Stimulated activated naive CD8-positive, alpha-beta T cell treated with anti-CD3 and anti-CD28 coated beads, Interleukin-15, Interleukin-2, amounts not matched to agents 100 ng/mL and 50 ng/mL, for 24 hours (primary cell): ENCODE results near the gene ST3GAL4.
A peak's percentile ranks its signal among the peaks of the same experiment; 100 is the strongest.

Experiments used
- H3K27ac Mint-ChIP-seq: one replicate; pipeline ENCODE4 v1.8.0; 2021; ENCODE audit warnings: mild to moderate bottlenecking, mixed read lengths
- H3K27me3 Mint-ChIP-seq: one replicate; pipeline ENCODE4 v1.8.0; 2021; ENCODE audit warnings: mixed read lengths
- H3K36me3 Mint-ChIP-seq: one replicate; pipeline ENCODE4 v1.8.0; 2021; ENCODE audit warnings: low read depth, mixed read lengths
- H3K4me1 Mint-ChIP-seq: one replicate; pipeline ENCODE4 v1.8.0; 2021; ENCODE audit warnings: low read depth, mixed read lengths
- H3K4me3 Mint-ChIP-seq: one replicate; pipeline ENCODE4 v1.8.0; 2021; ENCODE audit warnings: mild to moderate bottlenecking, mixed read lengths
- H3K9me3 Mint-ChIP-seq: one replicate; pipeline ENCODE4 v1.8.0; 2021; ENCODE audit warnings: mixed read lengths

ST3GAL4 gene

DNA sequence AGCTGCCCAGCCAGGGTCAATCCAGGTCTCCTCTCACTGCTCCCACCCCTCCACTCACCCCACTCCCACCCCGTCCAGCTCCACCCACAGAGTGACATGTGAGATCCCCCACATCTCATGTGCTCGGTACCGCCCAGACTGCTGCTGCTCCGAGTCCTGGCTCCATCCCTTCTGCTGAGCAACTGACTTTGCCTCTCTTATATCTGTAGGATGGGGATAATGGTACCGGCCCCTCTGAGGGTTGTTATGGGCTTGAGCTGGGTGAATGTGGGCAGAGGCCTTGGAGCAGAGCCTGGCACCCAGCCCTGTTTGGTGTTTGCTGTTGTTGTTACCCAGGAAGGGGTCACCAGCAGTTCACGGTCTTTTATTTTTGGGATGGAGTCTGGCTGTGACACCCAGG, 77.0 kb downstream of the ST3GAL4 start:
- H3K27me3 Mint-ChIP-seq = no peaks in the 10 kb centered on the region
- H3K27ac Mint-ChIP-seq = no peak overlapping the region
- H3K36me3 Mint-ChIP-seq = no peaks in the 10 kb centered on the region
- H3K4me3 Mint-ChIP-seq = no peak overlapping the region
- H3K9me3 Mint-ChIP-seq = no peaks in the 10 kb centered on the region
- no peaks in the 10 kb centered on the region for H3K4me1 Mint-ChIP-seq

DNA sequence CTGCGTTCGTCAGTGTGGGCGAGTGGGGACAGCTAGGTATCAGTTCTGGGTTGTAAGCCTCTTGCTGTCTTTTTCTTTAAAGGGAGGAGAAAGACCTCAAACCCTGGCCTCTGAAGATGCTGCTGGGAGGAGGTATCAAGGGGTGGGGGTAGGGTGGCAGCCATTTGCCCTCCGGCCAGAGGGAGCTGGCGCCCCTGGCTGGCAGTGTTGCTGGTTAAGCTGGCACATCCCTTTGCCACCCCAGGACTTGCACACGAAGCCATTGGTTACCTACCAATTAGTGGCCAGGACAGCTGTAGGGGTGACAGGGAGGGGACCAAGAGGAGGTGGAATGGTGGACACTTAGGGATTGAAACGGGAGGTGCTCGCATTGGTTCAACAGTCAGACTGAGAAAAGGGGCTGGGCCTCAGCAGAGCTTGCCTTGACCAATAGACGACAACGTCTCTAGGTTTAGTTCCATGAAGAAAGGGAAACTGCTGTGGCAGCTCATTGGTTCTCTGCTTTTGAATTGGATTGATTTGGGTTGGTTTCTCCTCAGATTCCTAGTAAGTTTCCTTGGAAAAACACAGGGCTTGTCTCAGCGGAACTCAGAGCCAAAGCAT, 77.9 kb downstream of the ST3GAL4 start:
- no peak overlapping the region for H3K4me3 Mint-ChIP-seq
- H3K27me3 Mint-ChIP-seq = no peaks in the 10 kb centered on the region
- no peak overlapping the region for H3K27ac Mint-ChIP-seq
- H3K4me1 Mint-ChIP-seq = no peaks in the 10 kb centered on the region
- H3K36me3 Mint-ChIP-seq = no peaks in the 10 kb centered on the region
- H3K9me3 Mint-ChIP-seq = no peaks in the 10 kb centered on the region

DNA sequence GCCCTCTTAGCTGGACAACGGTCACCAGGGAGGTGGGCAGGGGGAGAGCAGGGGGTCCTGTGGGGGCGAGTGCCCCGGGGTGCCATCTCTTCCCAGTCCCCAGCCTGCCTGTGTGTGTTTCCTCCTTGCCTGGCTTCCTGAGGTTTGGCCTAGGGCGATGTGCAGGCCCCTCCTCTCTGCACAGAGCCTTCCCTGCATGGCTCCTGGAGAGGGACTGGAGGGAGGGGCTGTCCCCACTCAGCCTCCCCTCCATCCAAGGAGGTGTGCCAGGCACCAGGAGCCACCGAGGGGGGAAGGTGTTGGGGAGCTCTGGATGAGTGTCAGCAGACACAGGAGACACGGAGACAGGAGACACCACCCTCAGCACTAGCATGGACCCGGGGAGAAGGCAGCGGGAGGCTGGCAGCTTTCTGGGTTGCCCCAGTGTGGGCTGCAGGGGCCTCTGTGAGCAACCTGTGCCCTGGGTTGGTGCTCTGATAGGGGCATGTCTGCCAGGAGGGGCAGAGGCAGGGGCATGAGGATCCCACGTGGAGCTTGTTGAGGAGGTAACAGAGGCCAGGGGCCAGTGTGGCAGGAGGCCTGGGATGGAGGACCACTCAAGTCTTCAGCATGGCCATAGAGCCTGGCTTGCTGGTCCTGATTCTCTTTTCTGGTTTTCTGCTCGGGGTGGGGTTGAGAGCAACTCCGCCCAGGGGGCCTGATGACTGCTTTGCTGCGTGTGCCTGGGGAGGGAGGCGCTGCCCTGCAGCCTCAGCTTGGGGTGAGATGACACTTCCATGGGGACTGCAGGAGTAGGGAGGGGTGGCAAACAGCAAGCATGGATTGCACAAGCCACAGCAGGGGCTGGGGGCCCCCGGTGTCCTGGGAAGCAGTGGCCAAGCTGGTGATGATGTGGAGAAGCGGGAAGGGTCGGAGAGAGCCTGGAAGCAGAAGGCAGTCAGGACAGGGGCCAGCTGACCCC, 78.8 kb downstream of the ST3GAL4 start:
- H3K27ac Mint-ChIP-seq = no peak overlapping the region
- H3K36me3 Mint-ChIP-seq = no peaks in the 10 kb centered on the region
- no peaks in the 10 kb centered on the region for H3K27me3 Mint-ChIP-seq
- H3K9me3 Mint-ChIP-seq = no peaks in the 10 kb centered on the region
- H3K4me3 Mint-ChIP-seq = no peak overlapping the region
- no peaks in the 10 kb centered on the region for H3K4me1 Mint-ChIP-seq

DNA sequence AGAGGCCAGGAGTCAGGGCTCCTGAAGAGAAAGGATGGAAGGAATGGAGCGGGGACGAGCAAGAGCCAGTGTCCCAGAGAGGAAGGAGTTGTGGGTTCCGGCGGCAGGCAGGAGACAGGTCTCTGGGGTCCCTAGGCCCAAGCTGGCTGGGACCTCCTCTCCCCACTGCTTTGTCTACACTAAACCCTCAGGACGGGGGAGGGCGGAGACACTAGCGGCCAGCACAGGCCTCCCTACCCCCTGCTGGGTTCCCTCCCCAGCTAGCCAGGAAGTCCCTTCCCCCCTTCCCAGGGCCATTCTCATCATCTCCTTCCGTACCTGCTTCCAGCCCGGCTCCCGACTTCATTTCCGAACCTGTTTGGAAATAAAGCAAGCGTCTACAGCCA, 79.5 kb downstream of the ST3GAL4 start:
- H3K27ac Mint-ChIP-seq = no peak overlapping the region
- H3K27me3 Mint-ChIP-seq = no peaks in the 10 kb centered on the region
- no peak overlapping the region for H3K4me3 Mint-ChIP-seq

DNA sequence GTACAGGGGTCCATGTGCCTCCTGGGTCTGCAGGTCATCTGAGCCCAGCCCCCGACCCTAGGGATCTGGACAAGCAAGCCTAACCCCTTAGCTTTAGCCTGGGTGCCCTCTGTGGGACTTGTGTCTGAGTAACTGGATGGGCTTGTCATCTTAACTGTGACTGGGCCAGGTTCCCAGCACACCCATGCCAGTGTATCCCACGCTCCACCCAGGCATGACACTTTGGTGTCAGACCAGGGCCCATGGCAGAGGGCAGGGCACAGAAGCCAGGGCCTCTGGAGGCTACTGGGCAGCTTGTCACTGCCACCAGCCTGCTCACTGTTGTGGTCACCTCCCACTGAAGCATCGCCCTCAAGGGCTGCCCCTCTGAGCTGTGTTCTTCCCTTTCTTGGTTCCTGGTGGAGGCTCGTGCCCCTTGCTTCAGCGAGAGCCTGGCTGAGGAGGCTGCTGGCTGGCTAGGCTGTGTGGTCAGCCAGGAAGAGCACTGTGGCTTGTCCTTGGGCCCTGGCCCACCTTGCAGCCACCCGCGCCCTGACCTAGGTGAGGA, 80.8 kb downstream of the ST3GAL4 start:
- H3K36me3 Mint-ChIP-seq = no peaks in the 10 kb centered on the region
- H3K27me3 Mint-ChIP-seq = no peaks in the 10 kb centered on the region
- no peak overlapping the region for H3K4me3 Mint-ChIP-seq
- H3K4me1 Mint-ChIP-seq = no peaks in the 10 kb centered on the region
- H3K9me3 Mint-ChIP-seq = no peaks in the 10 kb centered on the region
- no peak overlapping the region for H3K27ac Mint-ChIP-seq

More for the DNA sequence above, 79.5 kb downstream of the ST3GAL4 start:
- no peaks in the 10 kb centered on the region for H3K36me3 Mint-ChIP-seq
- no peaks in the 10 kb centered on the region for H3K4me1 Mint-ChIP-seq
- H3K9me3 Mint-ChIP-seq = no peaks in the 10 kb centered on the region

DNA sequence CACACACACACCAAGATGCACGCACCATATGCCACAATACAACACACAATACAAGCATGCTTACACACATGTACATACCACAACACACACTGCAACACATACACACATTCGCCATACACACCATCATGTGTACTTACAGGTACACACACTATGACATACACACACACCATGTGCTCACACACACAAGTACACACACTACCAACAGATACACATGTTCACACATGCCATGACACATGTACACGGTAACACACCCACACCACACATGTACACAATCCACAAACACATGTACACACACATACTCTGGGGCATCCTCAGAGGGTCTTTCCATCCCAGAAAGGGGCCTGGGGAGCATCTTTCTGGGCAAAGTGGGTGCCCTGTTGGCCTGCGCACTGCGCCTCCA, 82.2 kb downstream of the ST3GAL4 start:
- Mint-ChIP-seq H3K27me3 (peaks cover 5% of the 10 kb centered on the region), H3K36me3 (no peaks in the 10 kb centered on the region), H3K9me3 (no peaks in the 10 kb centered on the region), H3K4me3 (no peak overlapping the region), H3K4me1 (no peaks in the 10 kb centered on the region), H3K27ac (no peak overlapping the region)

DNA sequence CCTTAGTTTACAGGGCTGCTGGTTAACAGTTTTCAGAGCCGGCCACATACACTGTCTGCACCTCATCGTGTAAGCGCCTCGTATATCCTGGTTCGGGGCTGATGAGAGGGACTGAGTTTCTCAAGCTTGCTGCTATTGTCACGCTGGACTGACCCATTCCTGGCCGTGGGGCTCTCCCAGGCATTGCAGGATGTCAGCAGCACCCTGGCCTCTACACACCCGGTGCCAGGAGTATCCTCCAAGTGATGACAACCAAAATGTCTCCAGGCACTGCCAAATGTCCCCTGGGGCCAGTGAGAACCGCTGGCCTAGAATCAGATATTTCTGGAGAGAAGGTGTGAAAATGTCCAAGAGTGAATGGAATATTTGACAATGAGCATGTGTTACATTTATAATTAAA, 82.8 kb downstream of the ST3GAL4 start:
- no peaks in the 10 kb centered on the region for H3K9me3 Mint-ChIP-seq
- no peaks in the 10 kb centered on the region for H3K4me1 Mint-ChIP-seq
- peaks cover 5% of the 10 kb centered on the region for H3K27me3 Mint-ChIP-seq
- no peak overlapping the region for H3K27ac Mint-ChIP-seq
- H3K4me3 Mint-ChIP-seq = no peak overlapping the region
- no peaks in the 10 kb centered on the region for H3K36me3 Mint-ChIP-seq

DNA sequence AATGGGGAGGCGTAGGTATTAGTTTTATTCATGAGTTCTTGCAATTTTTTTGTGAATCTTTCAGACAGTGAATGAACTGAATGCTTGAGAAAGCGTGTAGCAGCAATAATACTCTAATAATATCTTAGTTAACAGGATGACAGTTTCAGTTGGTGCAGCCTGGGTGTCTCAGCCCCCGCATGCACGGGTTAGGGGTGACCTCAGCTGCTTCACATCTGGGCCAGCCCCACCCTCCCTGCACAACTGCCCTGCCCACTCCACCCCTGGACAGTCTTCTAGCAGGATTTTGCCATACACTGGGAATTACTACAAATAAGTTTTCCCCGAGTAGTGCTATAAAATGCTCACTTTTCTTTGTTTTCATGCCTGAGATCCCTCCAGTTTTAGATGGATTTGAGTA, 83.2 kb downstream of the ST3GAL4 start:
- H3K4me1 Mint-ChIP-seq = no peaks in the 10 kb centered on the region
- no peak overlapping the region for H3K27ac Mint-ChIP-seq
- H3K27me3 Mint-ChIP-seq = peaks cover 5% of the 10 kb centered on the region
- no peak overlapping the region for H3K4me3 Mint-ChIP-seq
- H3K36me3 Mint-ChIP-seq = no peaks in the 10 kb centered on the region
- no peaks in the 10 kb centered on the region for H3K9me3 Mint-ChIP-seq

DNA sequence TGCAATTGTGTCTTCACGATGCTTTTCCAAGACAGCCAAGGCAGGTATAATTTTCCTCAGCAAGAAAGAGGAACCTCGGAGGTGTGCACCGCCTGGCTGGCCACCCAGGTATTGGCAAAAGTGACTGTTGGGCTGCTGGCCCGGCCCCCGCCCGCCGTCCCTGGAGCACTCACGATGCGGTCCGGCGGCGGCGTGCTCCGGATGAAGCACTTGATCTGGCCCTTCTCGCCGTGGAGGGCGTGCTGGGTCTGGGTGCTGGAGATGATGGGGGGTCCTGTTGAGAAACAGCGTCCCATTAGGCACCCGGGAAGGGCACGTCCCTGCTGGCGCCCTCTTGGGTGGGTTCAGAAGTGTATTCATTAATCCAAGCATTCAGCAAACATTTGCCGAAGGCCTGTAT, 84.8 kb downstream of the ST3GAL4 start:
- peaks cover 5% of the 10 kb centered on the region for H3K27me3 Mint-ChIP-seq
- H3K36me3 Mint-ChIP-seq = no peaks in the 10 kb centered on the region
- H3K4me3 Mint-ChIP-seq = no peak overlapping the region
- H3K9me3 Mint-ChIP-seq = no peaks in the 10 kb centered on the region
- H3K4me1 Mint-ChIP-seq = no peaks in the 10 kb centered on the region
- H3K27ac Mint-ChIP-seq = no peak overlapping the region

DNA sequence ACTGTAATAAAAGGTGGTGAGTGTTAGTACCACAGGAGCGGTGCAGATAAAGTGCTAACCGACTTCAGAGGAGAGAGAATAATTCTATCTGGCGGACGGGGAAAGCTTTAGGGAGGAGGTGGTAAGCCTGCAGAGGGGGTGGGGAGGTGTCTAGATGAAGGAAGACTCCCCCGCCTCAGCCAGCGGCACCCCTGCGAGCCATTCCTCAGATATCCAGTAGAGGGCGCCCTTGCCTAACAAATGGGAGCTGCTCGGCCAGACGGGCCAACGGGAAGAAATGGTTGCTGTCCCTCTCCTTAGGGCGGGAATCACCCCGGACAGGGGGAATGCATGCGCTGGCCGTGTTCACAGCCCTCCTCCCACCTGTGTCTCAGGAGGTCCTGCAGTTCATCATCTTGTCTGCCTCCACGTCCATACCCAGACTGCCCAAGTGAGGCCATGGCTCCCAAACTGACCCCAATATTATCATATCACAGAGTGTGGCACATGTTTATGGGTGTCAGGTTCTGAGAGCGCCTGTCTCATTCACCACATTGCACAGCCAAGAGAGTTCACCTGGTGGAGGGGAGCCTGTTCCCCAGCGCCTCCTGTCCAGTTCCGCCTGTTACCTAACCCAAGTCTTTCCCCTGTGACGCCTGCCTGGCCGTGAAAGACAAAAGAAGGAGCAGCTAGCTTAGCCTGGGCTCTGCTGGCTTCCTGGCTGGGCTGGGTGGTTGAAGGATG, 85.5 kb downstream of the ST3GAL4 start:
- Mint-ChIP-seq H3K4me1 (no peaks in the 10 kb centered on the region), H3K4me3 (no peak overlapping the region), H3K36me3 (no peaks in the 10 kb centered on the region), H3K27ac (no peak overlapping the region), H3K9me3 (no peaks in the 10 kb centered on the region), H3K27me3 (peaks cover 5% of the 10 kb centered on the region)

DNA sequence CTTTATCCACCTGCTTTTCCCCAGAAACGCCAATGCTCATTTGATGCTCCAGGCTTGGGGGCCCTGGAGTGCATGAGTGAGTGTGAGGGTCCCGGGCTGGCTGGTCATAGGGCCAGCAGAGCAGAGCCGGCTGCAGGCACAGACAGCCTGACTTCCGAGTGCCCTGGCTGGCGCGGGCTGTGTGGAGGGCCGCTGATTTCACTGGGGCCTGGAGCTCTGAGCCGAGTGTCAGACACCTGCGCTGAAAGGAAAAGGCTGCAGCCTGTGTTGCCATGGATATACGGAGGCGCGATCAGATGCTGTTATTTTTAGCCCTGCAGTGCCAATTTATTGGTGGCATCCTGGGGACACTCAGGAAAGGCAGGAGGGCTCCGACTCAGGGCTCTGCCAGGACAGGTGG, 87.6 kb downstream of the ST3GAL4 start:
- Mint-ChIP-seq H3K27ac (no peak overlapping the region), H3K27me3 (peaks cover 5% of the 10 kb centered on the region), H3K4me1 (no peaks in the 10 kb centered on the region), H3K4me3 (no peak overlapping the region), H3K36me3 (no peaks in the 10 kb centered on the region), H3K9me3 (no peaks in the 10 kb centered on the region)

DNA sequence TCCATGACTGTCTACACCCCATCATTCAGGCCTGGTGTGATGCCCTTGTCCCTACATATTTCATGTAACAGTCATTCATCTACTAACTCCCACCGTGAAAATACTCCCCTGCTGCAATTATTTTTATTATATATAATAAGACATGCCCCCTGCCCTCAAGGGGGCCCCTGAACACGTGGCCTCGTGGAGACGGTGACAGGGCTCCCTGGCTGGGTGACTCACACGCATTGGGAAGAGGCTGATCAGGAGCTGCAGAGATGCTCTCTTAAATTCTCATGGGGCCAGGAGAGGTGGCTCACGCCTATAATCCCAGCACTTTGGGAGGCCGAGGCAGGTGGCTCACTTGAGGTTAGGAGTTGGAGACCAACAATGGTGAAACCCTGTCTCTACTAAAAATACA, 88.6 kb downstream of the ST3GAL4 start:
- no peak overlapping the region for H3K4me3 Mint-ChIP-seq
- H3K9me3 Mint-ChIP-seq = no peaks in the 10 kb centered on the region
- H3K36me3 Mint-ChIP-seq = no peaks in the 10 kb centered on the region
- no peak overlapping the region for H3K27ac Mint-ChIP-seq
- peaks cover 5% of the 10 kb centered on the region for H3K27me3 Mint-ChIP-seq
- H3K4me1 Mint-ChIP-seq = no peaks in the 10 kb centered on the region

DNA sequence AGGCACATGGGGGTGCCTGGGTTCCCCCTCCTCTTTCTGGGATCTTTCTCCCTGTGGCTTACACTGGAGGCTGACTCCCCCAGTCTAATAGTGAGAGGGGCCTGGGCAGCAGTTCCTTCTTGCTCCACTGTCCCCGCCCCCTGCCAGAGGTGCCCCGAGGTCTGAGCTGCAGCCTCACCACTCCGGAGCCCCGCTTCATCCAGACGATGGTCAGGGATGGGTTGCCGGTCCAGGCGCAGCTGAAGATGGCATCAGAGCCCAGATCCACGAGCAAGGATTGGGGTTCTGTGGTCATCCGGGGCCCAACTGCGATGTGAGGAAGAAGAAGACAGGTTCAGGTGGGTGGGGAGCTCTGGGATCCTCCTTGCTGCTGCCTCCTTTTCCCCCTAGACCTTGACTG, 91.1 kb downstream of the ST3GAL4 start:
- Mint-ChIP-seq H3K27ac (no peak overlapping the region), H3K27me3 (peaks cover 2% of the 10 kb centered on the region), H3K9me3 (peaks cover 14% of the 10 kb centered on the region), H3K4me1 (no peaks in the 10 kb centered on the region), H3K36me3 (no peaks in the 10 kb centered on the region), H3K4me3 (no peak overlapping the region)

DNA sequence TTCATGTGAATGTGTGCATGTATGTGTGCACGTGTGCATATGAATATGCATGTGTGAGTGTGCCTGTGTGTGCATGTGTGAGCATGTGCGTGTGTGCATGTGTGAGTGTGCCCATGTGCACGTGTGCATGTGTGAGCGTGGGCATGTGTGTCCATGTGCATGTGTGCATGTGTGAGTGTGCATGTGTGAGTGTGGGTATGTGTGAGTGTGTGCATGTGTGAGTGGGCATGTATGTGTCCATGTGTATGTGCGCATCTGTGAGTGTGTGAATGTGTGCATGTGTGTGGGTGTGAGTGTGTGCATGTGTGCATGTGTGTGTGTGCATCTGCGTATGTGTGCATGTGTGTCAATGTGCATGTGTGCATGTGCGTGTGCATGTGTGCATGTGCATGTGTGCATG, 94.7 kb downstream of the ST3GAL4 start:
- Mint-ChIP-seq H3K27ac (no peak overlapping the region), H3K27me3 (no peaks in the 10 kb centered on the region), H3K4me1 (no peaks in the 10 kb centered on the region), H3K4me3 (no peak overlapping the region), H3K9me3 (peaks cover 14% of the 10 kb centered on the region), H3K36me3 (no peaks in the 10 kb centered on the region)

DNA sequence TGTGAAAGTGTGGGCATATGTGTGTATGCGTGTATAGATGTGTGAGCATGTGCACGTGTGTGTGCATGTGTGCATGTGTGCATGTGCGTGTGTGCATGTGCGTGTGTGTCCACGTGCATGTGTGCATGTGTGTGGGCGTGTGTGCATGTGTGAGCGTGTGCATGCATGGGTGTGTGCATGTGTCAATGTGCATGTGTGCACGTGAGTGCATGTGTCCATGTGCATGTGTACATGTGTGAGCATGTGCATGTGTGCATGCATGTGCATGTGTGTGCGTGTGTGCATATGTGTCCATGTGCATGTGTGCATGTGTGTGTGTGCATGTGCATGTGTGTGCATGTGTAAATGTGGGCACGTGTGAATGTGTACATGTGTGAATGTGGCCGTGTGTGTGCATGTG, 95.3 kb downstream of the ST3GAL4 start:
- Mint-ChIP-seq H3K4me1 (no peaks in the 10 kb centered on the region), H3K36me3 (no peaks in the 10 kb centered on the region), H3K9me3 (peaks cover 14% of the 10 kb centered on the region), H3K4me3 (no peak overlapping the region), H3K27me3 (no peaks in the 10 kb centered on the region), H3K27ac (peak overlapping the region; percentile 26)
